IMR-90 (cell line): ENCODE data around the gene TMEM181.

Source experiments
- ELK1 ChIP-seq: fragments of 150-350 bp; IDR thresholded peaks from 2 replicates; pipeline ENCODE4 v1.6.1; 2016; ENCODE audit warnings: low read depth, mild to moderate bottlenecking, low read length, moderate library complexity, borderline replicate concordance
- FOS ChIP-seq: fragments of 150-350 bp; IDR thresholded peaks from 2 replicates; pipeline ENCODE4 v1.6.1; 2016; ENCODE audit warnings: low read depth, low read length

- TF ChIP-seq ELK1 (no peak), FOS (no peak)
These were observed 47.7 kb downstream of the TMEM181 start for GRCh38 chr6:158607411-158608170.
